HPDE6-E6E7 (cell line): Measurements from ENCODE around the gene GPHA2.
A peak's percentile ranks its signal among the peaks of the same experiment; 100 is the strongest.

Experiments
- DNase-seq: peaks from one replicate; pipeline ENCODE4 v3.0.0; 2011; ENCODE audit warnings: missing footprints; ENCODE audit errors: extremely low spot score

Gene GPHA2

DNA sequence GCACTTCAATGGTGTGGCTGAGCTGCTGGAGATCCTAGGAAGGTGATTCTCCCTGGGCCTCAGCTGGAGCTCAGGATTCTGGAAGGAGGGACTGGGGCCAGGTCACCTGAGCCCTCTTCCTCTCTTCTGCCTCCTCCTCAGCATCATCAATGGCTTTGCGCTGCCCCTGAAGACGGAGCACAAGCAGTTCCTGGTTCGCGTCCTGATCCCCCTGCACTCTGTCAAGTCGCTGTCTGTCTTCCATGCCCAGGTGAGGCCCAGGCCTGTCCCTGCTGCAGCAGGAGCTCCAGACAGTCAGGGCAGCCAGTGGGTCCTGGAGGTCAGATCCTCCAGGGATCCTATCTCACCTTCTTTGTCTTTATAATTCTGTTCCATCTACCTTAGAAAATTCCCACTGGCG, 5.4 kb downstream of the GPHA2 start:
- DNase-seq, result no peak

DNA sequence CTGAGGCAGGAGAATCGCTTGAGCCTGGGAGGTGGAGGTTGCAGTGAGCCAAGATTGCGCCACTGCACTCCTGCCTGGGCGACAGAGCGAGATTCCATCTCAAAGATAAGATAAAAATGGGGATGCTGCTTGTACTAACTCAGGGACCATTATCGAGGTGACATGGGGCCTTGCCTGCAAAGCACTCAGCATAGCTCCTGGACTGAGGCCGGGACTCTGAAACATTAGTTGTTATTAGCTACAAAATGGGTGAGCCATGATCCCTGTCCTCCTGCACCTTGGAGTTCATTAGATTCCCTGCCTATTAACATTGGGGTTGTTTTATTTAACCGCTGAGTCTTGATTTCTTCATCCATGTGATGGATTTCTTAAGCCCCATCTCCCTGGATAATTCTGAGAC, 6.1 kb downstream of the GPHA2 start:
- DNase-seq, result no peak

GRCh38 chr11:64928957-64929356, 6.7 kb downstream of the GPHA2 start:
- DNase-seq, result no peak

DNA sequence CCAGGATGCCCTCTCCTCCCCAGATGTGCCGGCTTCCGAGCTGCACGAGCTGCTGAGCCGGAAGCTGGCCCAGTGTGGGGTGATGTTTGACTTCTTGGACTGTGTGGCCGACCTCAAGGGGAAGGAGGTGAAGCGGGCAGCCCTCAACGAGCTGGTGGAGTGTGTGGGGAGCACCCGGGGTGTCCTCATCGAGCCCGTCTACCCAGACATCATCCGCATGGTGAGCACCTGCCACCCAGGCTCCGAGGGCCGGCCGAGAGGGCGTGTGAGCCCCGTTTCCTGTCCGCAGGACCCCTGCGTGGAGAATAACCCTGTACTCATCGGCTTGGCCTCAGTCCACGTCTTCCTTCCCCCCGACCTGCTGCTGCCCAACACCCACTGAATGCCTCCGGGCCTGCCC, 9.0 kb downstream of the GPHA2 start:
- DNase-seq, result no peak

GRCh38 chr11:64925536-64926436, 9.9 kb downstream of the GPHA2 start:
- no peak for DNase-seq

- peak; percentile 15 for DNase-seq
Observed at GRCh38 chr11:64924910-64925284, 10.8 kb downstream of the GPHA2 start.

GRCh38 chr11:64923944-64924909, 11.5 kb downstream of the GPHA2 start, which contains the start of gene PPP2R5B:
TSS of gene PPP2R5B (plus strand) at chr11:64924689. CDS start at chr11:64925735, 1,046 bp downstream.
- peak; percentile 98 for DNase-seq

- no peak for DNase-seq
Observed at GRCh38 chr11:64923151-64923661, 12.5 kb downstream of the GPHA2 start.

DNA sequence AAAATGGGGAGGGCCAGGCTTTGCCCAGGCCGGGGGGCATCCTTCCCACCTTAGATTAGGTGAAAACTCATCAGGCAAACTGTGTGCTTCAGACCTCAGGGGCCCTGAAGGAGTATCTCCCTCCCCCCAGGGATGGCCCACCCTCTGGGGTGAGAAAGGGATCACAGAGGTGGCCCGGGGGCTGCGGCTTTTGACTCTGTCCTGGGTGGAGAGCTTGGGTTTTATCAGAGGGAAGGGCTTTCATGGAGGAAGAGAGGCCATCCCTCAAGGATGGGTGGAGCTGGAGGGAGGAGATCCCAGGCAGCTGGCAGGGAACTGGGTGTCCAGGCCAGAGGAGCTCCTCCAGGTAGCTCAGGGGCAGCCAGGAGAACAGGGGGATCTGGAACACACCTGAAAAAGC, 14.3 kb downstream of the GPHA2 start:
- DNase-seq, result no peak

GRCh38 chr11:64920124-64920523, 15.6 kb downstream of the GPHA2 start:
- DNase-seq, result no peak

GRCh38 chr11:64919627-64920026, 16.1 kb downstream of the GPHA2 start:
- DNase-seq, result no peak

GRCh38 chr11:64918017-64918416, 17.7 kb downstream of the GPHA2 start:
- no peak for DNase-seq

DNA sequence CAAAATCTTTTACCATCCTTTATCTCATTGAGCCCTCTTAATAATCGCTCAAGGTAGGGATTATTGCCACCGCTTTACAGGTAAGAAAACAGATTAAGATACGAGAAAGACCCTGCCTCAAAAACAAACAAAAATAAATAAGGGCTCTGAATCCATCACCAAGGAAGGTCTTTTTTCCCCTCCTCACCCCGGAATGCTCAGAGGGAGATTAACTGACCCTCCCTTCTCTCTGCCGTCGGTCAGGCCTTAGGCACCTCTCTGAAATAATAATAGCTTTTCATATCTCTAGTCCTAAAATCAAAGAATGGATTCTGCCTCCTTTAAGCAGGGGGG, 18.1 kb downstream of the GPHA2 start:
- no peak for DNase-seq

- peak; percentile 99 for DNase-seq
Observed at GRCh38 chr11:64916775-64917662, 18.7 kb downstream of the GPHA2 start, which contains the start of gene ATG2A. TSS of gene ATG2A (minus strand) at chr11:64917209. CDS start at chr11:64917135, 74 bp downstream.

DNA sequence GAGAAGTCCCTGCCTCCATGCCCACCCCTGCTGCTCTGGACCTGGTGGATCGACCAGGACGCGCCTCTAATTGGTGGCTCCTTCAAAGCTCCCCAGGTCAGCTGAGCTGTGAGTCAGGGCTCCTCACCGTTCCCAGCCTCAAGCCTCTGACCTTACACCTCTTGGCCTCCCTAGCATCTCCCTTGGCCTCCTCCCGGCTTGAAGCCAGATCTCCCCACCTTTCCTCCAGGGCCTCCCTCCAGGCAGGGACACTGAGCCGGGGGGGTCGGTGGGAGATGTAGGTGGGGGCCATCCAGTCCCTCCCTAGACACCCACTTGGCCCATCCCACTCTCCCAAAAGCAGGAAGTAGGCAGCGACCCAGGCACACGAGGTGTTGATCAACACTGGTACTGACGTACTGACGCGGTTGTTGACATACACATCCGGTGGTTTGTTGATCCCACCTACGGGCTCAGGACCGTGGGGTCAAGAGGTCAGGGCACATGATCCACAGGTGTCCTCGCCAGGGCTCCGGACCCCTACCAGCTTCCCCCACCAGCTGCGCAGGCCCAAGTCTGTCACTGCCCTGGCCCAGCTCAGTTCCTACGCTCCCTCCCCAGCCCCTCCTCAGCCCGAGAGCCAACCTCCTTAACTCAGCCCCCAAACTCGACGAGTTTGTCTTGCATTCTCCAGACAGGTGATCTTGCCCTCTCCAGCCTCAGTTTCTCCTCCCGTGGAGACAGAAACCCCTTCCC, 19.5 kb downstream of the GPHA2 start:
- peak; percentile 50 for DNase-seq

DNA sequence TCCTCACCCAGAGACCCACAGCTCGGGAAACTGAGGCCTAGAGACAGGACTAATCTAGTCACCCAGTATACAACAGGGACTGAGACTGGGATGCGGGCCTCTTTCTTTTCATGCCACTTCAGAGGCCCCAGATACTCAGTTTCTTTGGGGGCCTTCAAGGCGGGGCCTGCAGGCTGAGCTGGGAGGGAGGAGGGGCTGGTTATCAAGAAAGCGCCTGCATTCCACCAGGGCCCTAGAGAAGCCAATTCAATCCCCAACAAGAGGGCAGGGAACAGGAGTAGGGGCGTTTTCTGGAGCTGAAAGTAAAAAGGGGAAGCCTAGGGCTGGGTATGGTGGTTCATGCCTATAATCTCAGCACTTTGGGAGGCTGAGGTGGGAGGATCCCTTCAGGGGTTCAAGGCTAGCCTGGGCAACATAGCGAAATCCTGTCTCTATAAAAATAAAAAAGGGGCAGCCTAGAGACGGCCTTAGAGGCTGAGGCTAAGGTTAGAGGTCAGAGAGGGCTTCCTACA, 20.3 kb downstream of the GPHA2 start:
- no peak for DNase-seq

- DNase-seq, result no peak
Observed at GRCh38 chr11:64914123-64914522, 21.6 kb downstream of the GPHA2 start.

DNA sequence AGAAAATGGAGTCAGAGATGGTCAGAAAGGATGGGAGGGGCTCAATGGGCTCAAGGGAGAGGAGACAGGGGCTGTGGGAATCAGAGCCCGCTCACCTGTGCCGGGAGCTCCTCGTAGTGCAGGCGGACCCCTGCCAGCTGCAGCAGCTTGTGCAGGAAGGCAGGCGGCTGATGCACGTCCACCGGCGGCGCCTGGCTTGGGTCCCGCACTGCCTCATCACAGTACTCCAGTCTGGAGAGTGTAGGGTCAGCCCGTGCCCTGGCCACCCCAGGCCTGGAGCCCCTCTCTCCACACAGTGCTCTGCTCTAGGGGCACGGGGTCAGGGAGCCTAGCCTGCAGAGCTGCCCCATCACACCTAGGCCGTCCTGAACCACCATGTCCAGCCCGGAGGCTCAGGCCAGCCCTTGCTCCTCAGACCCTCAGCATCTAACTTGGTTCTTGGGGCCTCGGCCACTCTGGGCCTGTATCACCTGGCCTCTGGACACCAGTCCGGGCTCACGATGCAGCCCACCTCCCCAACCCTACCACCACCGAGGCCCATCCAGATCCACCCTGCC, 22.4 kb downstream of the GPHA2 start:
- DNase-seq, result no peak

- DNase-seq, result no peak
Observed at GRCh38 chr11:64911689-64912088, 24.0 kb downstream of the GPHA2 start.

DNA sequence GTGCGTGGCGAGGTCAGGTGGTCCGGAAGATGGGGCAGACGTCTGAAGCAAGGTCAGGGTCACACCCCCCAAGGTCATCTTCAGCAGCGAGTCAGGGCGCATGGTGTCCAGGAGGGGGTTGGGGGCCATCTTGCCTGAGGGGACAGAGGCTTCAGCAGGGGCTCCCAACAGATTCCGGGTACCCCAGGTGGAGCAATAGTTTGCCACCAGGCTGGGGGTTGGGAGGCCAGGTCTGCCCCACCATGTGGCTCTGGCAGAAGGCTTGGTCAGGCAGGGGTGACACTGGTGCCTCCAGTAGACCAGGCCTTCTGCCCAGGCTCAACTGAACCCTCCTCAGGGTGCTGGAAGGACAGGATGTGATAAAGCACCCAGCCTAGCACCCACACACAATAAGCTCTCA, 24.6 kb downstream of the GPHA2 start:
- DNase-seq, result no peak
